Choroid plexus epithelial cell (primary cell): ENCODE results near the gene NAA40.

Source experiments
- DNase-seq: peaks from one replicate; pipeline ENCODE4 v3.0.0-alpha.2; 2010; ENCODE audit warnings: low read depth
- H3K4me3 ChIP-seq: 2 replicates; pipeline ENCODE4 v1.5.1; 2011; ENCODE audit warnings: low read depth, mild to moderate bottlenecking, control low read depth, low read length, moderate library complexity
- TF ChIP-seq, protein P1 (sequence below): conservative IDR thresholded peaks from 2 replicates; pipeline ENCODE4 v1.5.1; 2011; ENCODE audit warnings: low read depth, mild to moderate bottlenecking, control low read depth, inconsistent platforms, low read length, moderate library complexity

NAA40 gene

DNA sequence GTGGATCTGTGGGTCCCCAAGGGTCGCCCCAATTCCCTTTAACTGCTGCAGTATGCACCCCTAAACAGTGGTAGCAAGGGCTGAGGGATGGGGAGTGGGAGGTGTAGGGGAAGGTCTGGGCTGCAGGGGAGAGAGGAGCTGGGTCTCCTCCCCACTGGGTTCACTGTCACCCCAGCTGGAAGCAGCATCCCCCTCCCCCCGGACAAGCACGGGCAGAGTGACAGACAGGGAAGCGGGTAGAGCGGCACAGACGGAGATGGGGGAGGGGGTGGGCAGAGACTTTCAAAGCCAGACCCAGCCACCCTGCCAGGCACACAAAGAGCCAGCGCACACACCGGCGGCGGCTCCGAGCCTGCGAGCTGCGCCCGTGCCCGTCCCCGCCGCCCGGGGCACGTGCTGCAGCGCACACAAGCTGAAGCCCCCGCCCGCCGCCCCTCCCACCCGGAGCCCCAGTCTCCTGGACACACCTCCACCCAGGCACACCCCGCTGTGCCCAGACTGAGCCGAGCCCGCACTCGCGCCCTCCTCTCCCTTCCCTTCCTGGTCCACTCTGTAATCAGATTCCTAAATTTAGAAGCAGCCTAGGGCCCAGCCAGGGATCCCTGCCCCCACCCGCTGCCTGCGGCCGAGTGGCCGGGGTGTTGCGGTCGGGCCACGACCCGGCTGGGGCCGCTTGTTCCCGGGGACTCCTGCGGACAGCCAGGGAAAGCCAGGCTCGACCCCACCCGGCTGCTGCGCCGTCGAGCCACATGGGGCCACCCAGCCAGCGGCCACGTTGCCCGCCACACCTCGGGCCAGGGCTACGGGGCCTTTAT, 20.9 kb upstream of the NAA40 start:
- peak; percentile 38 for DNase-seq
- H3K4me3 ChIP-seq, result peak overlapping the region; percentile 52
- TF ChIP-seq, protein P1, sequence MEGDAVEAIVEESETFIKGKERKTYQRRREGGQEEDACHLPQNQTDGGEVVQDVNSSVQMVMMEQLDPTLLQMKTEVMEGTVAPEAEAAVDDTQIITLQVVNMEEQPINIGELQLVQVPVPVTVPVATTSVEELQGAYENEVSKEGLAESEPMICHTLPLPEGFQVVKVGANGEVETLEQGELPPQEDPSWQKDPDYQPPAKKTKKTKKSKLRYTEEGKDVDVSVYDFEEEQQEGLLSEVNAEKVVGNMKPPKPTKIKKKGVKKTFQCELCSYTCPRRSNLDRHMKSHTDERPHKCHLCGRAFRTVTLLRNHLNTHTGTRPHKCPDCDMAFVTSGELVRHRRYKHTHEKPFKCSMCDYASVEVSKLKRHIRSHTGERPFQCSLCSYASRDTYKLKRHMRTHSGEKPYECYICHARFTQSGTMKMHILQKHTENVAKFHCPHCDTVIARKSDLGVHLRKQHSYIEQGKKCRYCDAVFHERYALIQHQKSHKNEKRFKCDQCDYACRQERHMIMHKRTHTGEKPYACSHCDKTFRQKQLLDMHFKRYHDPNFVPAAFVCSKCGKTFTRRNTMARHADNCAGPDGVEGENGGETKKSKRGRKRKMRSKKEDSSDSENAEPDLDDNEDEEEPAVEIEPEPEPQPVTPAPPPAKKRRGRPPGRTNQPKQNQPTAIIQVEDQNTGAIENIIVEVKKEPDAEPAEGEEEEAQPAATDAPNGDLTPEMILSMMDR, result no peak

DNA sequence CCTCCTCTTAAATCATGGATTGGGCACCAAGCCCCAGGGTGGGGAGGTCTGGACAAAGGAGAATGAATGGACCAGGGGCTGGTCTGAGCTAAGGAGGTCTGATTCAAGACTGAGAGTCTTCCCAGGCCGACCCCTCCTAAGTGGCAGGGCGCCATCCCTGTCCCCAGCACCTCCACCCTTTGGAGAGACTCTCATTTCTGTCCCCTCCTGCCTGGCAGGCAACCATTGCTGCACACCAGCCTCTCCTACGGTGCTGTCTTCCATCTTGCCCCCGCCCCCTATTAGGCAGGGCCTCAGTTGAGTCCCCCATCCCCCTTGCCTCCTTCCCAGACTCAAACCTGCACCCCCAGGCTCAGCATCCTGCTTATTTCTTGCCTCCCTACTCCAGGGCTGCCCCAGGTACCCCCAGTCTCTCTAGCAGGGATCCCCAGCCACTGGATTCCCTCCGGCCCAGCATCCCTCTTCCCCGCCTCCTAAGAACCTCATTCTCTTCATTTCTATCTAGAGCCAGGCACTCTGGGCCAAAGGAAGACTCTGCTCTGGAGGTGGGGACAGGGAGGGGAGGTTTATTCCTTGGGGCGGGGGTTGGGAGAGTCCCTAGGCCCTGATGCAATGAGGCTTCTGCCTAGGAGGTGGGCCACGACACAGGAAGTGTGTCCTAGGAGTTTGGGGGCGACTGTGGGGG, 20.2 kb upstream of the NAA40 start:
- no peak overlapping the region for H3K4me3 ChIP-seq
- TF ChIP-seq, protein P1, result no peak
- DNase-seq, result peak; percentile 23

DNA sequence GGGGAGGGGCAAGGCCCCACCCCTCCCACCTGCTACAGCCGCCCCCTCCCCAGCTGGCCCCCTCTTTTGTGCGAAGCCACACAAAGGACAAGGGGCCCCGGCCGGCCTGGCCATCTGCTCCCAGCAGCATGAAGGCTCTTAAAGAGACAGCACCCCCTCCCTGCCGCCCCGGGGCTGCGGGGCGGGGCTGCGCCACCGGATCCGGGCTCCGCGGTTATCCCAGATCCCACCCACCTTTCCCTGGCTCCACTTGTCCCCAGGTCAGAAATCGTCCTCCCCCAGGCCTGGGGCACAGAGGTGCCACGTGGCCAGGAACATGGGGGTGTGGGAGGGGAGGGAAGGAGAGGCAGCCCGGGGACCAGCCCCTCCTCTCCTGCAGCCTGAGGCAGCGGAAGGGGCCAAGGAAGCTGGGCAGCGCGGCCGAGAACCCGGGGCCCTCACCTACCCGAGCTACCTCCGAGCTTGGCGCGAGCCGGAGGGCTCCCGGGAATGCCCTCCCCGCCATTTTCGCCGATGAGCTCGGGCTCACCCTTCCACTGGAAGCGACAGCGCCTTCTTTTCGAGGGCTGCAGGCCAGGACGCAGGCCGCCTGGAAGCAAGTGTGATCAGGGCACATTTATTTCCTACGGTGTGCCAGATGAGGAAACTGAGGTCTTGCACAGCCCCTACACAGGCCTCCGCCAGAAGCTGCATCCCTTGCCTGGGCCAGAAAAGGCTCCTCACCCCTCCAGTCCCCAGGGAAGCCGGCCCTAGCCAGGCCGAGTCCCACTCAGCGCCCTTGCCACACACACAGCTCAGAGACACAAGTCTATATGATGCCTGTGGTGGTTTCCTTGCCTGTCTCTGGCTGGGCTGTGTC, 19.3 kb upstream of the NAA40 start:
- H3K4me3 ChIP-seq, result peak overlapping the region; percentile 33
- TF ChIP-seq, protein P1, result no peak
- no peak for DNase-seq

DNA sequence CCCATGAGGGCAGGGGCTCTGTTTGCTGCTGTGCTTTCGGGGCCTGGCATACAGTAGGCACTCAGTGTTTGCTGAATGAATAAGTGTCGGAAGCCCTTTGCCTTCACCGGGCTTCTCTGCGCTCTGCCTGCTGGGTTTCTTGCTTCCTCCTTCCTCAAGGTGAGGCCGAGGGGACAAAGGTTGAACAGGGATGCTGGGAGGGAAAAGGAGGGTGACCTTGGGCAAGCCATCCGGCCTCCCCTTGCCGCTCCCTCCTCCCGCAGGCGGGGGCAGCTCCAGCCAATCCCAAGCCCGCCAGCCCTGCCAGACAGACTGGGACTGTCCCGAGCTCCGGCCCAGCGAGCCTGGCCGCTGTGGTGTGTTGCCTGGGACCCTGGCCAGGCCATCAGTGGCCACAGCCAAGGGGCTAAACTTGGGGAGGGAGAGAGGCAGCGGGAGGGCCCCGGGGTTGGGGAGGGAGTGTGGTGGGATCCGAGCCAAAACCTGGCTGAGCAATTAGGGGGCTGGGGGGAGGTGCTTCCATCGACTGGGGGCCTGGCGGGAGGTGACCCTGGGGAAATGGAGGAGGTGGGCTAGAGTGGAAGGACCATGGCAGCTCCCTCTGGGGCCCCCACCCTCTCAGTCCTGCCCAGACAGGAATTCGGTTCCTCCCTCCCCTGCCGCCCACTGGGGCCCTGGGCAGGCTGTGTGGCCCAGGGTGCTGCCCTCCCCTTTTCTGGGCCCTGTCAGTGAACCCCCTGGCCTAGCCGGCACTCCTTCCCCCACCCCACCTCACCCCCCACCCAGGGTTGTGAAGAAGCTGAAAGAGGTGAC, 18.5 kb upstream of the NAA40 start:
- TF ChIP-seq, protein P1, result no peak
- no peak overlapping the region for H3K4me3 ChIP-seq
- DNase-seq, result no peak

DNA sequence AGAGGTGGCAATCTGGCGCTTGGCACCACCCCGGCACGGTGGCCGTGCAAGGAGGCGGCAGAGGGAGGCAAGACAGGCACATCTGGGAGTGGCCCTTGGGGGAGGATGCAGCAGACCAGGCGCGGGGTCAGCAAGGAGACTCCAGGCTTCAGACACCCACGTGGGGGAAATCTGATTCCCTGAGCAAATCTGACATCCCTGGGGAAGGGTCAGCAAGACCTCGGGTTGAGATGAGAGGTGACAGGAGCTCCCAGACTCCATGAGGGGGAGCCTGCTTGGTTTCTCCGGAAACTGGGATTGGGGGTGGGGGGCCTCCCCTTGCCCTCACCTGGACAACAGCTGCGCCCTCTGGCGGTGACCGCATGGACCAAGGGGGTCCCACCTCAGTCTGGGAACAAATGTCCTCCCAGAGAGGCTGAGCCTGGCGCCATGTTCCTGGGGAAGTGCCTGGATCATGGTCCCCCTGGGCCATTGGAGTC, 17.8 kb upstream of the NAA40 start:
- DNase-seq, result no peak
- TF ChIP-seq, protein P1, result peak; percentile 64
- H3K4me3 ChIP-seq, result no peak overlapping the region

DNA sequence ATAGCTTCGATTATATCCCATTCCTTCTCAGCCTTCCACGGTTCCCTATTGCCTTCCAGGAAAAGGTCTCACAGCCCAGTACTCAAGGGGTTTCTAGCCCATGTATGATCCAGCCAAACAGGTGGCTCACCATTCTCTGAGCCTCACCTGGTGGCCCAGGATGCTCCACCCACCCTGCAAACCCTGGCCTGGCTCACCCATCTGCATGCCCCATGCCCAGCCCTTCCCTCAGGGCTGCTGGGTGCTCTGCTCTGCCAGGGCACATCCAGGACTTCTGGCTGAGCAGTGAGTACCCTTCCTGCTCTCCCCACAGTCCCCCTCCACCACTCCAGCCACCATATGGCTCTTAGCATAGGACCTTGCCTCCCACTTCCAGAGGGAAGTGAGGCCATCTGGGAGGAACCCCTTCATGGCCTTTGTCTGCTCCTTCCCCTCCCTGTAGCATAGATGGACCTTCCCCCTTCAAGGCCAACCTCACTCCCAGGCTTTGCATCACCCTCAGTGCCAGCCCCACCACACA, 16.1 kb upstream of the NAA40 start:
- DNase-seq, result no peak
- TF ChIP-seq, protein P1, result no peak
- no peak overlapping the region for H3K4me3 ChIP-seq
